Measurements from ENCODE around the gene ALPP.

Gene ALPP

DNA sequence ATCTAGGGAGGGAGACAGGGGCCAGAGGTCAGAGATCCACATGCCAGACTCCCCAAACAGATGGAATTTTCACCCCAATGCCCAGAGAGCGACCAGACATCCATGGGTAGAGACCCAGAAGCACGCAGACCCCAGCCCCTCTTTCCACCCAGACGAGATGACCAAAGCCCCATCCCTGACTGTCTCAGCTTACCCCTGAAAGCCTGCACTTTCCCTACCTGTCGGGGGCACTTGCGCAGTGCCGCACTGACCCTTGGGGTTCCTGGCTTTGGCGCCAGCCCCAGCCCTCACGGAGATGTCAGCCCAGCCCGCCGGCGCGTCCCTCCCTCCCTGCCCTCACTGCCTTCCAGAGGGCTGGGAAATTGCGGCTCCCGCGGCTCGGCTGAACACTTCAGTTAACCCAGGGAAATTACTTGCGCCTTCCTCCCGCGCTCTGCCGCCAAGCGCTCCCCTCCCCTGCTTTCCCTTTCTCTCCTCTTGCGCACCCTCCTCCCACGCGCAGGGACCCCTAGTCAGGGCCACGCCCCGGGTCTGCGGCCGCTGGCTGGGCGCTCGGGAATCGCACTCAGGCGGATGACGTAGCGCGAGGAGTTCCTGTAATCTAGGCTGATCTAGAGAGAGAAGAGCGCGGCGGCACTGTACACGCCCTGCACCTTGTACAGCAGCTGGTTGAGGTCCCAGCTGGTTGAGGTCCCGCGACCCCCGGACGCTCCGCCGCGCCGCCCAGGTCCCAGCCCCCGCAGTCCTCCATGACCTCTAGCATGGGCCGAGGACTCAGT, 40.1 kb downstream of the ALPP start:
- Histone ChIP-seq H3K36me3 (ENCODE audit: insufficient read depth) (no peaks in the 10 kb centered on the region), H4K20me1 (ENCODE audit: insufficient read depth) (no peaks in the 10 kb centered on the region), H3K9ac (no peak overlapping the region), H3K27me3 (ENCODE audit: insufficient read depth, low read depth) (no peaks in the 10 kb centered on the region), H2AFZ (ENCODE audit: low read depth) (no peak overlapping the region), H3K4me1 (ENCODE audit: low read depth, poor library complexity, severe bottlenecking) (no peaks in the 10 kb centered on the region), H3K79me2 (ENCODE audit: insufficient read depth, low read depth) (no peaks in the 10 kb centered on the region), H3K4me2 (no peak overlapping the region), H3K4me3 (IDR thresholded peaks at IDR 0.05; ENCODE audit: insufficient read depth, low read depth, low read length) (no peak overlapping the region), H3K27ac (no peak overlapping the region)
- TF ChIP-seq, protein P1, sequence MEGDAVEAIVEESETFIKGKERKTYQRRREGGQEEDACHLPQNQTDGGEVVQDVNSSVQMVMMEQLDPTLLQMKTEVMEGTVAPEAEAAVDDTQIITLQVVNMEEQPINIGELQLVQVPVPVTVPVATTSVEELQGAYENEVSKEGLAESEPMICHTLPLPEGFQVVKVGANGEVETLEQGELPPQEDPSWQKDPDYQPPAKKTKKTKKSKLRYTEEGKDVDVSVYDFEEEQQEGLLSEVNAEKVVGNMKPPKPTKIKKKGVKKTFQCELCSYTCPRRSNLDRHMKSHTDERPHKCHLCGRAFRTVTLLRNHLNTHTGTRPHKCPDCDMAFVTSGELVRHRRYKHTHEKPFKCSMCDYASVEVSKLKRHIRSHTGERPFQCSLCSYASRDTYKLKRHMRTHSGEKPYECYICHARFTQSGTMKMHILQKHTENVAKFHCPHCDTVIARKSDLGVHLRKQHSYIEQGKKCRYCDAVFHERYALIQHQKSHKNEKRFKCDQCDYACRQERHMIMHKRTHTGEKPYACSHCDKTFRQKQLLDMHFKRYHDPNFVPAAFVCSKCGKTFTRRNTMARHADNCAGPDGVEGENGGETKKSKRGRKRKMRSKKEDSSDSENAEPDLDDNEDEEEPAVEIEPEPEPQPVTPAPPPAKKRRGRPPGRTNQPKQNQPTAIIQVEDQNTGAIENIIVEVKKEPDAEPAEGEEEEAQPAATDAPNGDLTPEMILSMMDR (conservative IDR thresholded peaks at IDR 0.05; ENCODE audit: low read depth, low read length) = no peak

DNA sequence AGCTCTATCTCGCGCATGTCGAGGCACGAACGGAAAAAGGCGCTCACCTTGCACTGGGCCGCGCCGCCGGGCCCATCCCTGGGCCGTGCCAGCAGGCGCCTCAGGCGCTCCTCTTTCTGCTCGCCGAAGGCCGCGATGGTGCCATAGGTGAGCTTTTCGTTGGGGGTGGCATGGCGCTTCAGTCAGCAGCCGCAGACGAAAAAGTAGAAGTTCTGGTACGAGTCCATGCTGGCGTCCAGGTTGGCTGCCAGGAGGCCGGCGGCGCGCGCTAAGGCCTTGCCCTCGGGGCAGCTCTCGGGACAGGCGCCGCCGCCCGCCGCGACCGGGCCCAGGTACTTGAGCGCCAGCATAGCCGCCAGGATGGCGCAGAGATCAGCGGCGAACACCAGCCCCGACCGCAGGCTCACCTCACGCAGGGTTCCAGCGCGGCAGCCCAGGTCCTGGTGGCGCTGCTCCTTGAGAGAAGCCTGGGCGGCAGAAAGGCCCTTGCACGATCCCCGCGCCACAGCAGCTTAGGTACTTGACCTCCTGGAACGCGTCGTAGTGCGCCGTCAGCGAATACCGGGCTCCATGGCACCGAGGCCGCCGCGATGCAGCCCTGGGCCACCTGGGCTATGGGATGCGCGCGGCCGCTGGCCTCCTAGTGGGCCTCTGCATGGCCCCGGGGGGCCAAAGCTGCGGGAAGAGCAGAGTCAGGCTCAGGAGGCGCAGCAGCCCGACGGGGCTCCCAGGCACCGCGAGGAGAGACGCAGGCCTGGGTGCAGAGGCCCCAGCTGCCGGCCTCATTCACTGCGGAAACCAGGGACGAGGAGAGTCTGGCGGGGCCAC, 40.9 kb downstream of the ALPP start:
- H2AFZ ChIP-seq (ENCODE audit: low read depth) = no peak overlapping the region
- no peaks in the 10 kb centered on the region for H3K4me1 ChIP-seq (ENCODE audit: low read depth, poor library complexity, severe bottlenecking)
- H3K4me2 ChIP-seq = no peak overlapping the region
- no peak overlapping the region for H3K27ac ChIP-seq
- H4K20me1 ChIP-seq (ENCODE audit: insufficient read depth) = no peaks in the 10 kb centered on the region
- no peaks in the 10 kb centered on the region for H3K27me3 ChIP-seq (ENCODE audit: insufficient read depth, low read depth)
- no peak overlapping the region for H3K4me3 ChIP-seq (IDR thresholded peaks at IDR 0.05; ENCODE audit: insufficient read depth, low read depth, low read length)
- no peak overlapping the region for H3K9ac ChIP-seq
- no peaks in the 10 kb centered on the region for H3K79me2 ChIP-seq (ENCODE audit: insufficient read depth, low read depth)
- H3K36me3 ChIP-seq (ENCODE audit: insufficient read depth) = no peaks in the 10 kb centered on the region
- TF ChIP-seq, protein P1 (conservative IDR thresholded peaks at IDR 0.05; ENCODE audit: low read depth, low read length) = no peak

DNA sequence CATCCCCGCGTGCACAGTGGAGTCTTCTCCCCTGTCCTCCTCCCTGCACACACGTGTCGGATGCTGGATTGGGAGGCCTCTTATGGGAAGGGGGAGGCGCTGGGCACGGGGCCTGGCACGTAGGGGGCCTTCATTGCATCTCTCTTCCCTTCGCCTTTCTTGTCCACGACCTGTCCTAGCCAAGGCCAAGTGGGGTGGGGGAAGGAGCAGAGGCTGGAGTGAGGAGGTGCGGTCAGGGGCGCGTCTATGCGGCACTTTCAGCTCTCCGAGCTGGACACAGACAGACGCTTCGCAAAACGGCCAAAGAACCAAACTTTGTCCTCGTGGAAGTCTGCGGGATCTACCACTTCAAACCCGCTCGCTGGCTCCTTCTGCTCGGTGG, 41.5 kb downstream of the ALPP start:
- TF ChIP-seq, protein P1 (conservative IDR thresholded peaks at IDR 0.05; ENCODE audit: low read depth, low read length) = no peak
- H3K27me3 ChIP-seq (ENCODE audit: insufficient read depth, low read depth) = no peaks in the 10 kb centered on the region
- no peaks in the 10 kb centered on the region for H3K4me1 ChIP-seq (ENCODE audit: low read depth, poor library complexity, severe bottlenecking)
- no peak overlapping the region for H2AFZ ChIP-seq (ENCODE audit: low read depth)
- H3K9ac ChIP-seq = no peak overlapping the region
- H3K36me3 ChIP-seq (ENCODE audit: insufficient read depth) = no peaks in the 10 kb centered on the region
- no peak overlapping the region for H3K4me3 ChIP-seq (IDR thresholded peaks at IDR 0.05; ENCODE audit: insufficient read depth, low read depth, low read length)
- no peak overlapping the region for H3K4me2 ChIP-seq
- no peaks in the 10 kb centered on the region for H3K79me2 ChIP-seq (ENCODE audit: insufficient read depth, low read depth)
- no peak overlapping the region for H3K27ac ChIP-seq
- H4K20me1 ChIP-seq (ENCODE audit: insufficient read depth) = no peaks in the 10 kb centered on the region

- no peak overlapping the region for H3K27ac ChIP-seq
- no peak overlapping the region for H3K4me3 ChIP-seq (IDR thresholded peaks at IDR 0.05; ENCODE audit: insufficient read depth, low read depth, low read length)
- H3K79me2 ChIP-seq (ENCODE audit: insufficient read depth, low read depth) = no peaks in the 10 kb centered on the region
- no peaks in the 10 kb centered on the region for H4K20me1 ChIP-seq (ENCODE audit: insufficient read depth)
- H3K36me3 ChIP-seq (ENCODE audit: insufficient read depth) = no peaks in the 10 kb centered on the region
- no peak overlapping the region for H2AFZ ChIP-seq (ENCODE audit: low read depth)
- H3K4me1 ChIP-seq (ENCODE audit: low read depth, poor library complexity, severe bottlenecking) = no peaks in the 10 kb centered on the region
- TF ChIP-seq, protein P1 (conservative IDR thresholded peaks at IDR 0.05; ENCODE audit: low read depth, low read length) = no peak
- no peak overlapping the region for H3K9ac ChIP-seq
- H3K4me2 ChIP-seq = no peak overlapping the region
- no peaks in the 10 kb centered on the region for H3K27me3 ChIP-seq (ENCODE audit: insufficient read depth, low read depth)
Observed at GRCh38 chr2:232420463-232421188, 42.1 kb downstream of the ALPP start.

Data from KMS-11 (cell line).